AG09319 (cell line): Measurements from ENCODE around the gene CHMP4B.

ENCODE experiments used
- DNase-seq: peaks from one replicate; pipeline ENCODE4 v3.0.0-alpha.2; 2010; ENCODE audit warnings: low read depth; ENCODE audit errors: extremely low read depth
- CTCF ChIP-seq: IDR thresholded peaks from 2 replicates; pipeline ENCODE4 v1.5.1; 2011; ENCODE audit warnings: low read depth, mild to moderate bottlenecking, inconsistent platforms, low read length, moderate library complexity

The CHMP4B gene

GRCh38 chr20:33793011-33793931, 17.9 kb upstream of the CHMP4B start:
- DNase-seq, result no peak
- TF ChIP-seq CTCF, result no peak

DNA sequence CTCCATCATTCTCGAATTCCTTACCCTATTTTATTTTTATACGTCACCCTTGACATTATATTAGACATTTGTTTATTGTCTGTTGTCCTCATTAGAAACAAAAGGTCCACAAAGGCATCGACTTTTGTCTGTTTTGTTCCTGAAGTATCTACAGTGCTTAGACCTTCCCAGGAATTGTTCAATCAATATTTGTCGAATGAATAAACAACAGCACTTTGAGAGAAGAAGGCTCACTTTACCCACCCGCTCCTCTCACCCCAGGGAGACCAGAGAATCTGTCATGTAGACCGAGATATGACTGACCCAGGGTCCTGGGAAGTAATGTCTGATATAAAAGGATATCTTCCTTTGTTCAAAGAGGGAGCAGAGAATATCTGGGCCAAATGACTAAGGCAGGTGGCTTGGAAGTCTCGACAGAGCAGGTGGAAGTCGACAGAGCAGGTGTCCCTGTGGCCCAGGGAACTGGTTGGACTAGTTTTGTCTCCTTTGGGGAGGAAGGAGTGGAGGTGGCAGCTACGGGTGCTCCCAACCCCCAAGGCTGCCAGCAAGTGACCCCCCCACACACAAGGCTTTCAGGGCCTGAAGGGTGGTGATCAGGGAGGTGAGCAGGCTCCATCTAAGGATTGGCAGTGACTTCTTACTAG, 14.8 kb upstream of the CHMP4B start:
- DNase-seq, result no peak
- no peak for TF ChIP-seq CTCF

DNA sequence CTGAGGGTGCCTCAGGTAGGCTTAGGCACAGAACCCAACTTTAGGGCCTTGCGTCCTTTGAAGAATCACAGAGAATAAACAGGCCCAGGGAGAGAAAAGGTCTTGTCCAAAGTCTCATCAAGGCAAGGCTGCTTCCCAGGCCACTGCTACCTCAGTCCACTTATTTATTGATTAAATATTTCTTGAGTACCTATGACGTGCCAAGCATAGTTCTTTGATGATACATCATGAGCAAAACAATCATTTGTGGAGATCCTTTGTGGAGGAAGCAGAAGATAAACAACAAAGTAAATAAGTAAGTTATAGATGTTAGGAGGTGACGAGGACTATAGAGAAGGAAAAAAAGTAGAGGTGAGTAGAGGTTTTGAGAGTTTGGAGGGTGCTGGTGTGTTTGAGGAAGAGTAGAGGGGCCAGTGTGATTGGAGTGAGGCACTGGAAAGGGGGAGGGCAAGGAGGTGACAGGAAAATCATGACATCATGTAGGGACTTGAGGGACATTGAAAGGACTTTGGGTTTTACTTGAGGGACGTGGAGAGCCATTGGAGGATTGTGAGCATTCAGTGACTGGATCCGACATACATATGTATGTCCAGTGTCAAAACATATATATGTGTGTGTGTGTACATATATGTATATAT, 14.1 kb upstream of the CHMP4B start:
- DNase-seq, result no peak
- no peak for TF ChIP-seq CTCF

DNA sequence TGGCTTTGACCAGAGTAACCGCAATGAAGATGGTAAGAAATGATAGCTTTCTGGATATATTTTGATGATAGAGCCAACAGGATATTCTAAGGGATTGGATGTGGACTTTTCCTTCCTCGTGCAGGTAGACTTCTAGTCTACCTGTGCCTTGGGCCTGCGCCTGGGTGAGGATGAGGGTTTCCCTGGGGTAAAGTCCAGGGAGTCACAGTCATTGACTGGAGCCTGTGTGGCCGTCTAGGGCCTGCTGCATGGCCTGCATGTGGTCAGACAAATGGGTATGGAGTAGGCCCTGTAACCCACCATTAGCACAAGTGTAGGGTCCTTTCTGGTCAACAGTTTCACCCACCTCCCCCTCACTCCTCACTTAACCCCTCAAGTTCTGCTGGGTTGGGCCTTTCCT, 12.7 kb upstream of the CHMP4B start:
- no peak for TF ChIP-seq CTCF
- no peak for DNase-seq

- DNase-seq, result no peak
- no peak for TF ChIP-seq CTCF
Measured at GRCh38 chr20:33803921-33804337, 7.2 kb upstream of the CHMP4B start.

DNA sequence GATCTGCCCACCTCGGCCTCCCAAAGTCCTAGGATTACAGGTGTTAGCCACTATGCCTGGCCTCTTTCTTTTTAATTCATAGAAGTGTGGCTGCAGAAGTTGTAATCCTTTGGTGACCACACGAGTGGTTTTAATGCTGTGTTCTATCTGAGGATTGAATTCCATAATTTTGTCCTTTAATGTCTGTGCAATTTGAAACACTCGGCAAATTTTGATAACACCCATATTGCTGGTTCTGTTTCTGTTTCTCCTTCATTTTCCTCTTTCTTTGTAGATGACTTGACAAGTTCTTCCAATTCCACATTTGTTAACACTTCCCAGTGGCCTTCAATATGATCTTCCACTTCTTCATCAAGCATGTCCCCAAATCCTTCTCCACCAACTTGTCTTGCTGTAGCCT, 2.8 kb upstream of the CHMP4B start:
- no peak for TF ChIP-seq CTCF

GRCh38 chr20:33810259-33810658, 889 bp upstream of the CHMP4B start:
- DNase-seq, result no peak
- no peak for TF ChIP-seq CTCF

More for the DNA sequence above, 2.8 kb upstream of the CHMP4B start:
- DNase-seq, result no peak
